Upper lobe of left lung (tissue), 4 donors: ENCODE measurements around the gene HNRNPUL1.

Experiments used
- CTCF ChIP-seq, 6 experiments: fragments of 450-650 bp in 4 of 6; fragments of 200-600 bp in 2 of 6; sonication (generic) in 2 of 6; IDR thresholded peaks; one replicate each; pipeline ENCODE4 v1.5.1; 2016 to 2019; ENCODE audit warnings: antibody characterized with exemption in 6 of 6
- POLR2A ChIP-seq, 4 donors: fragments of 450-650 bp; IDR thresholded peaks; one replicate each; pipeline ENCODE4 v1.5.1; 2016 to 2017; ENCODE audit warnings: antibody characterized with exemption in 4 of 4, mild to moderate bottlenecking in 2 of 4
- POLR2AphosphoS5 ChIP-seq, 2 donors: sonication (generic); formaldehyde crosslinking; IDR thresholded peaks; one replicate each; pipeline ENCODE4 v1.5.1; 2017; ENCODE audit warnings: antibody characterized with exemption in 2 of 2

DNA sequence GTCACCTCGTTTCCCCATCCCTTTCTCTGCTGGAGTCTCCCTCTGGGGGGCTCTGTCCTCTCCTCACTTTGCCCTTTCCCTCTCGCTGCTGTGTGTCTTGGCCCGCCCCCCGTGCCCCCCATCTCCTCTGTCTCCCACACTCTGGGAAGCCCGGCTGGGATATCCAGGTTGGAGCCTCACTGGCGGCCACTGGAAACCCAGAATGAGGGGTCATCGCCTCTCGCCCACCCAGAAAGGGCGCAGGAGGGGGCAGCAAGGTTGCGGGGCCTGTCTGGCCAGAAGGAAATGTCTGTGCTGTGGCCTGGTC lies 61.4 kb downstream of the HNRNPUL1 start:
- TF ChIP-seq CTCF (IDR thresholded peaks at IDR 0.05) (no peak), POLR2AphosphoS5 (IDR thresholded peaks at IDR 0.05) (no peak), POLR2A (IDR thresholded peaks at IDR 0.05) (no peak)
